RWPE1 (cell line): ENCODE data around the gene SLC47A1.

ENCODE experiments used
- CTCF ChIA-PET: fragments of 350-600 bp; sonication (Branson Sonifier 250); formaldehyde crosslinking; extraction: SDS; loops from one replicate; lab custom pipeline; 2021; lab: Yijun Ruan, JAX
- POLR2A ChIA-PET: fragments of 400-600 bp; formaldehyde crosslinking; extraction: SDS; loops from one replicate; lab custom pipeline; 2020; ENCODE audit warnings: antibody characterized with exemption; ENCODE audit not compliant: low non-redundant PET; lab: Yijun Ruan, JAX
- DNase-seq: peaks from one replicate; pipeline ENCODE4 v3.0.0; 2012; ENCODE audit warnings: low spot score
- H3K27ac ChIP-seq: fragments of 450-650 bp; 2 replicates; pipeline ENCODE4 v1.5.1; 2017
- CTCF ChIP-seq: fragments of 450-650 bp; conservative IDR thresholded peaks from 2 replicates; pipeline ENCODE4 v1.5.1; 2017; ENCODE audit warnings: low read depth, mild to moderate bottlenecking

SLC47A1 gene

GRCh38 chr17:19614900-19615299 lies 81.2 kb downstream of the SLC47A1 start:
- ChIA-PET POLR2A (no interaction called here), CTCF (interaction anchor here (0.5 to 0.7 kb wide), 3 partner anchors 69 to 130 kb away, joined by 3 to 6 read pairs (median 4); no protein-coding TSS in a partner anchor)
- no peak for DNase-seq
- no peak overlapping the region for H3K27ac ChIP-seq
- no peak for TF ChIP-seq CTCF

- no peak for TF ChIP-seq CTCF
- CTCF ChIA-PET: no interaction called here
- POLR2A ChIA-PET: no interaction called here
- H3K27ac ChIP-seq: no peak overlapping the region
- no peak for DNase-seq
Measured at GRCh38 chr17:19618015-19618414, 84.4 kb downstream of the SLC47A1 start.

- H3K27ac ChIP-seq: no peak overlapping the region
- ChIA-PET CTCF (interaction anchor here (0.5 kb wide), 1 partner anchor 269 kb away, joined by 5 read pairs; no protein-coding TSS in a partner anchor), POLR2A (no interaction called here)
- no peak for DNase-seq
- TF ChIP-seq CTCF: no peak
Measured at GRCh38 chr17:19619705-19620325, 86.2 kb downstream of the SLC47A1 start.

- POLR2A ChIA-PET: no interaction called here
- CTCF ChIA-PET: interaction anchor here (0.6 kb wide), 2 partner anchors 28 to 122 kb away, joined by 3 to 4 read pairs; no protein-coding TSS in a partner anchor
- H3K27ac ChIP-seq: no peak overlapping the region
- DNase-seq: no peak
- no peak for TF ChIP-seq CTCF
Measured at GRCh38 chr17:19621697-19622096, 88.0 kb downstream of the SLC47A1 start.

GRCh38 chr17:19626079-19626478 lies 92.4 kb downstream of the SLC47A1 start:
- H3K27ac ChIP-seq: no peak overlapping the region
- ChIA-PET POLR2A (no interaction called here), CTCF (no interaction called here)
- no peak for DNase-seq
- TF ChIP-seq CTCF: no peak
